HG03095 (cell line): ENCODE measurements around the gene DZIP3.

Source experiments
- ATAC-seq: cut with Tn5 transposase; IDR thresholded peaks from one replicate; pipeline ENCODE4 v1.9.1; 2021; ENCODE audit warnings: moderate library complexity; ENCODE audit not compliant: unreplicated experiment

Gene DZIP3

GRCh38 chr3:108589081-108589997 lies at the start of gene DZIP3, which contains the start of gene CIP2A:
Gene DZIP3, plus strand, starts transcription at chr3:108589722. Its CDS starts 15,685 bp downstream, at chr3:108605407.
Gene CIP2A, minus strand, starts transcription at chr3:108589438. Its CDS starts 63 bp downstream, at chr3:108589375.
- ATAC-seq, result peak; percentile 91

- no peak for ATAC-seq
These were observed 43.3 kb upstream of the DZIP3 start for GRCh38 chr3:108546247-108546646.

GRCh38 chr3:108546692-108547091 lies 42.8 kb upstream of the DZIP3 start:
- ATAC-seq, result no peak

- ATAC-seq, result no peak
These were observed 41.2 kb upstream of the DZIP3 start for GRCh38 chr3:108548304-108548703.

GRCh38 chr3:108548886-108549285 lies 40.6 kb upstream of the DZIP3 start:
- ATAC-seq, result no peak

- ATAC-seq, result no peak
These were observed 37.0 kb upstream of the DZIP3 start for GRCh38 chr3:108552267-108553159.

GRCh38 chr3:108554229-108554628 lies 35.3 kb upstream of the DZIP3 start:
- no peak for ATAC-seq

- no peak for ATAC-seq
These were observed 34.5 kb upstream of the DZIP3 start for GRCh38 chr3:108554913-108555571.

- ATAC-seq, result no peak
These were observed 33.4 kb upstream of the DZIP3 start for GRCh38 chr3:108555966-108556581.

GRCh38 chr3:108562565-108562964 lies 27.0 kb upstream of the DZIP3 start:
- no peak for ATAC-seq

GRCh38 chr3:108564564-108564963 lies 25.0 kb upstream of the DZIP3 start:
- ATAC-seq, result no peak

GRCh38 chr3:108565506-108565905 lies 24.0 kb upstream of the DZIP3 start:
- no peak for ATAC-seq

GRCh38 chr3:108566599-108566998 lies 22.9 kb upstream of the DZIP3 start:
- ATAC-seq, result no peak

GRCh38 chr3:108569336-108569735 lies 20.2 kb upstream of the DZIP3 start:
- ATAC-seq, result no peak

- no peak for ATAC-seq
These were observed 11.5 kb upstream of the DZIP3 start for GRCh38 chr3:108578064-108578463.

- no peak for ATAC-seq
These were observed 921 bp upstream of the DZIP3 start for GRCh38 chr3:108588601-108589000.

- ATAC-seq, result no peak
These were observed 439 bp downstream of the DZIP3 start for GRCh38 chr3:108589998-108590323.

GRCh38 chr3:108590460-108590859 lies 938 bp downstream of the DZIP3 start:
- ATAC-seq, result no peak

- no peak for ATAC-seq
These were observed 5.8 kb downstream of the DZIP3 start for GRCh38 chr3:108595321-108595720.

- ATAC-seq, result no peak
These were observed 8.9 kb downstream of the DZIP3 start for GRCh38 chr3:108598375-108598774.
